Spleen (tissue), 11 donors: Measurements from ENCODE around the gene SH3BP4. TPM values are rescaled to one million over a fixed set of nuclear protein-coding genes. Genes with fewer than 3 reads are reported as not detected.

ENCODE experiments used
- DNase-seq: peaks from one replicate; pipeline ENCODE4 v3.0.0-alpha.2; 2020
- H3K27ac ChIP-seq, 8 donors: fragments of 200-600 bp; sonication (generic) in 7 of 8; 1 replicate in 4 of 8; 2 replicates in 4 of 8; pipeline versions ENCODE4 v1.5.0 to v1.8.0; 2016 to 2021; ENCODE audit warnings: inconsistent platforms in 4 of 8, mild to moderate bottlenecking in 4 of 8, moderate library complexity in 1 of 8
- H3K27me3 ChIP-seq, 7 donors: fragments of 200-600 bp; sonication (generic) in 6 of 7; replicated peaks in 1 of 7; 1 replicate in 4 of 7; 2 replicates in 3 of 7; pipeline versions ENCODE4 v1.5.0 to v1.8.0; 2016 to 2021; ENCODE audit warnings: inconsistent platforms in 3 of 7, mild to moderate bottlenecking in 1 of 7
- H3K36me3 ChIP-seq, 6 donors: fragments of 200-600 bp; sonication (generic) in 5 of 6; 1 replicate in 4 of 6; 2 replicates in 2 of 6; pipeline versions ENCODE4 v1.5.0 to v1.8.0; 2016 to 2021; ENCODE audit warnings: inconsistent platforms in 2 of 6
- H3K4me1 ChIP-seq, 6 donors: fragments of 200-600 bp; sonication (generic) in 5 of 6; 1 replicate in 3 of 6; 2 replicates in 3 of 6; pipeline versions ENCODE4 v1.5.0 to v1.8.0; 2016 to 2021; ENCODE audit warnings: inconsistent platforms in 3 of 6
- H3K4me3 ChIP-seq, 8 donors: fragments of 200-600 bp; sonication (generic) in 7 of 8; 1 replicate in 4 of 8; 2 replicates in 4 of 8; pipeline versions ENCODE4 v1.5.0 to v1.8.0; 2016 to 2021; ENCODE audit warnings: inconsistent platforms in 4 of 8, mild to moderate bottlenecking in 4 of 8, moderate library complexity in 2 of 8
- H3K9me3 ChIP-seq, 8 donors: fragments of 200-600 bp; sonication (generic) in 7 of 8; 1 replicate in 4 of 8; 2 replicates in 4 of 8; pipeline versions ENCODE4 v1.5.0 to v1.8.0; 2016 to 2021; ENCODE audit warnings: inconsistent platforms in 4 of 8
- POLR2A ChIP-seq, 3 donors: fragments of 450-650 bp; IDR thresholded peaks; one replicate each; pipeline ENCODE4 v1.5.1; 2017; ENCODE audit warnings: antibody characterized with exemption in 3 of 3, mild to moderate bottlenecking in 1 of 3
- POLR2AphosphoS5 ChIP-seq, 3 donors: sonication (generic); formaldehyde crosslinking; IDR thresholded peaks; one replicate each; pipeline ENCODE4 v1.5.1; 2017; ENCODE audit warnings: antibody characterized with exemption in 3 of 3
- WGBS, 5 donors: extraction: QIAGEN DNeasy Blood & Tissue Kit in 3 of 5; methylation state at CpG; one replicate each; pipeline versions ENCODE4 v1.1.5 to v1.1.7; 2013 to 2018; 5-methylcytosine and 5-hydroxymethylcytosine counted together
- intact Hi-C: fragments of 100-400 bp; cut with DNase I; formaldehyde crosslinking; loops from one replicate; pipeline ENCODE4 v1.15.0; 2023; ENCODE audit warnings: low total_unique reads
- polyA plus RNA-seq, 3 donors: library from polyadenylated mRNA; stranded (reverse); fragments of 200-250 nt; gene quantifications; one replicate each; pipeline ENCODE4 v1.2.1, GENCODE V29; 2013
- total RNA-seq, 7 donors: library from RNA; depleted of rRNA in 3 of 7; stranded (reverse); fragments of >200 nt in 3 of 7; fragmentation: NEBNext Ultra II Directional in 4 of 7; extraction: Animal tissue kit (Norgen Biotek cat#: 25700) in 4 of 7; gene quantifications; one replicate each; pipeline versions ENCODE4 v1.1.0 to v1.2.1, GENCODE V29; 2016 to 2021
- TF ChIP-seq, protein P1 (sequence below), 11 experiments: fragments of 200-600 bp in 7 of 11; fragments of 450-650 bp in 4 of 11; sonication (generic) in 4 of 11; IDR thresholded peaks in 8 of 11; conservative IDR thresholded peaks in 3 of 11; 1 replicate in 7 of 11; 2 replicates in 4 of 11; pipeline versions ENCODE4 v1.4.0 to v1.8.0; 2016 to 2021; ENCODE audit warnings: antibody characterized with exemption in 11 of 11, inconsistent platforms in 4 of 11, mild to moderate bottlenecking in 1 of 11
- donor health status: healthy with polysubstance abuse.
- donor health status: DM: no; HTN: no; CAD: no; lungs with moderate emphysema.
- donor health status: DM: no; HTN: no; CAD: no.
- donor health status: Bipolar disorder and iron deficiency.
- donor health status: healthy.
- donor health status: DM: no; HTN: no; CAD: no.
- donor health status: DM: yes; HTN: yes; CAD: no.

SH3BP4 gene
- total and polyA plus RNA-seq, 10 donors = 2.3 to 21.0 (median 12.4) TPM

DNA sequence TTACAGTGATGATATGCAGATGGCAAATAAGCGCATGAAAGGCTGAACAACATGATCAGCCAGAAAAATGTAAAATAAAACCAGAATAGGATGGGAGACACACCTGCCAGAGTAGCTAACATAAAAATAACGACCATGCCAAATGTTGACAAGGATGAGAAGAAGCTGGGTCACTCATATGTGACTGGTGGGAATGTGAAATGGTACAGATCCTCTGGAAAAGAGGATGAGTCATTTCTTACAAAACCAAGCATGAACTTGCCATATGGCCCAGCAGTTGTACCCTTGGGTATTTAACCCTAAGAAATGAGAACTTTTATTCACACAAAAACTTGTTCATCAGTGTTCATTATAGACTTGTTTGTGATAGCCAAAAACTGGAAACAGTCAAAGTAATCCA lies 143.8 kb downstream of the SH3BP4 start:
- Histone ChIP-seq H3K27me3 (peaks cover 0 to 17% (median 0%) of the 10 kb centered on the region in 7 donors), H3K9me3 (no peaks in the 10 kb centered on the region), H3K4me3 (no peak overlapping the region), H3K36me3 (no peaks in the 10 kb centered on the region), H3K27ac (no peak overlapping the region), H3K4me1 (peaks cover 0 to 7% (median 0%) of the 10 kb centered on the region in 6 donors)
- WGBS, 5 donors = 73 to 91% (median 83%) methylated on average over 2 of the region's 2 CpGs
- intact Hi-C loops = no loop called here
- no peak for DNase-seq
- TF ChIP-seq POLR2A (IDR thresholded peaks at IDR 0.05) = no peak
- TF ChIP-seq, protein P1, sequence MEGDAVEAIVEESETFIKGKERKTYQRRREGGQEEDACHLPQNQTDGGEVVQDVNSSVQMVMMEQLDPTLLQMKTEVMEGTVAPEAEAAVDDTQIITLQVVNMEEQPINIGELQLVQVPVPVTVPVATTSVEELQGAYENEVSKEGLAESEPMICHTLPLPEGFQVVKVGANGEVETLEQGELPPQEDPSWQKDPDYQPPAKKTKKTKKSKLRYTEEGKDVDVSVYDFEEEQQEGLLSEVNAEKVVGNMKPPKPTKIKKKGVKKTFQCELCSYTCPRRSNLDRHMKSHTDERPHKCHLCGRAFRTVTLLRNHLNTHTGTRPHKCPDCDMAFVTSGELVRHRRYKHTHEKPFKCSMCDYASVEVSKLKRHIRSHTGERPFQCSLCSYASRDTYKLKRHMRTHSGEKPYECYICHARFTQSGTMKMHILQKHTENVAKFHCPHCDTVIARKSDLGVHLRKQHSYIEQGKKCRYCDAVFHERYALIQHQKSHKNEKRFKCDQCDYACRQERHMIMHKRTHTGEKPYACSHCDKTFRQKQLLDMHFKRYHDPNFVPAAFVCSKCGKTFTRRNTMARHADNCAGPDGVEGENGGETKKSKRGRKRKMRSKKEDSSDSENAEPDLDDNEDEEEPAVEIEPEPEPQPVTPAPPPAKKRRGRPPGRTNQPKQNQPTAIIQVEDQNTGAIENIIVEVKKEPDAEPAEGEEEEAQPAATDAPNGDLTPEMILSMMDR (IDR thresholded peaks at IDR 0.05 in 8 of 11, conservative IDR thresholded peaks at IDR 0.05 in 3 of 11) = no peak
- no peak for TF ChIP-seq POLR2AphosphoS5 (IDR thresholded peaks at IDR 0.05)

DNA sequence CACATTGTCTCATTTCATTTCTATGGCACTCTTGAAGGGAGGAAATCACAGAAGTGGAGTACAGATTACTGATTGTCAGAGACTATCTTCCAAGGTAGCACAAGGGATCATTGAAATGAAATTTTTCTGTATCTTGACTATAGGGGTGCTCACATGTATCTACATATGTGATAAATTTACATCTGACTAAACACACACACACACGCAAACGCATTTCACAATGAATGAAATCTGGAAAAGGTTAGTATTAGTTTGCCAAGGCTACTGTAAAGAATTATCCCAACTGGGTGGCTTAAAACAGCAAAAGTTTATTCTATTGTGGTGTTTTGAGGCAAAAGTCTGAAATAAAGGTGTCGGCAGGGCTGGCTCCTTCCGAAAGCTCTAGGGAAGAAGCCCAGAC lies 144.6 kb downstream of the SH3BP4 start:
- Histone ChIP-seq H3K4me3 (no peak overlapping the region), H3K9me3 (no peaks in the 10 kb centered on the region), H3K36me3 (no peaks in the 10 kb centered on the region), H3K27me3 (peaks cover 0 to 17% (median 0%) of the 10 kb centered on the region in 7 donors), H3K4me1 (peaks cover 0 to 7% (median 0%) of the 10 kb centered on the region in 6 donors), H3K27ac (no peak overlapping the region)
- DNase-seq = no peak
- TF ChIP-seq, protein P1 (IDR thresholded peaks at IDR 0.05 in 8 of 11, conservative IDR thresholded peaks at IDR 0.05 in 3 of 11) = no peak
- TF ChIP-seq POLR2AphosphoS5 (IDR thresholded peaks at IDR 0.05) (no peak), POLR2A (IDR thresholded peaks at IDR 0.05) (no peak)
- 81 to 92% (median 89%) methylated on average over 4 of the region's 4 CpGs for whole genome bisulfite sequencing, 5 donors
- intact Hi-C loops = no loop called here

DNA sequence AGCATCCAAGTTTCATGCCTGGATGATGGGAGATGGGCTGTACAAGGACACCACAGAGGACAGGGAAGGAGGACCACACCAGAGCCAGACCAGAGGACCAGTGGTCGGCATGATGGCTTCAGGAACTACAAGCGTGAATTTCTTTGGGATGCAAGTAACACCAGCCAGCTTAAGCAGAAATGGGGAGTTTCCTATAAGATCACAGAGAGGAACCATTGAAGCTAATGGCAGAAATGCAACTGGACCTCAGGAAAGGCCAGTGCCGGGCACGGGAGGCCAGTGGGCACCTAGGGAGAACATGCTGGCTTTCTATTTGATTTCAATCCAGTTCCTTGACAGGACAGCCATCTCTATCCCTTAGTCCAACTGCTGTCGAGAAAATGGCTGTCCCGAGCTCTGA lies 145.4 kb downstream of the SH3BP4 start:
- H3K36me3 ChIP-seq = no peaks in the 10 kb centered on the region
- intact Hi-C loops = no loop called here
- no peaks in the 10 kb centered on the region for H3K9me3 ChIP-seq
- no peak for DNase-seq
- H3K4me1 ChIP-seq = peaks cover 0 to 4% (median 0%) of the 10 kb centered on the region in 6 donors
- no peak overlapping the region for H3K4me3 ChIP-seq
- no peak overlapping the region for H3K27ac ChIP-seq
- TF ChIP-seq POLR2A (IDR thresholded peaks at IDR 0.05) (no peak), POLR2AphosphoS5 (IDR thresholded peaks at IDR 0.05) (no peak)
- TF ChIP-seq, protein P1 (IDR thresholded peaks at IDR 0.05 in 8 of 11, conservative IDR thresholded peaks at IDR 0.05 in 3 of 11) = no peak
- H3K27me3 ChIP-seq = peaks cover 0 to 17% (median 0%) of the 10 kb centered on the region in 7 donors
- WGBS, 5 donors = 80 to 93% (median 84%) methylated on average over 6 of the region's 6 CpGs

DNA sequence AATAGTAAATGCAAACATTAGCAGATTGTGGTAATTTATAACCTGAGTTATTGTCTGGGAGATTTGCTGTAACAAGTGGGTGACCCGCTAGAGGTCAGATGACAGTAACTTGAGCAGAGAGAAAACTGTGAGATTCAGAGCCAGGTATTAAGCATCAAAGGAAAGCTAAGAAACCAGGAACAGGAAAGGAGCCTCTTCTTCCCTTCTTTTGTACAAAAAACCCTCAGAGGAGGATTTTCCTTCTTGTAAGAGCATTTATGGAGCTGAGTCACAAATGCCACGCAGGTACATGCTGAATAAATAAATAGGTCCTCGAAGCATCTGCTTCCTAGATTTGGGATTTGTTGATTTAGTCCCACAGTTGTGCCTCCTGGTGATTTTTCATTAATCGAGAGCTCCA lies 146.5 kb downstream of the SH3BP4 start:
- intact Hi-C loops = no loop called here
- H3K36me3 ChIP-seq = no peaks in the 10 kb centered on the region
- WGBS, 5 donors = 79 to 88% (median 84%) methylated on average over 4 of the region's 4 CpGs
- H3K9me3 ChIP-seq = no peaks in the 10 kb centered on the region
- DNase-seq = no peak
- H3K27ac ChIP-seq = no peak overlapping the region
- no peak overlapping the region for H3K4me3 ChIP-seq
- no peaks in the 10 kb centered on the region for H3K4me1 ChIP-seq
- TF ChIP-seq POLR2AphosphoS5 (IDR thresholded peaks at IDR 0.05) = no peak
- TF ChIP-seq POLR2A (IDR thresholded peaks at IDR 0.05) = no peak
- TF ChIP-seq, protein P1 (IDR thresholded peaks at IDR 0.05 in 8 of 11, conservative IDR thresholded peaks at IDR 0.05 in 3 of 11) = no peak
- peaks cover 0 to 17% (median 0%) of the 10 kb centered on the region in 7 donors for H3K27me3 ChIP-seq
